IMR-90 (cell line): Measurements from ENCODE around the gene SLC9A9. TPM values are rescaled to one million over a fixed set of nuclear protein-coding genes. Genes with fewer than 3 reads are reported as not detected.

Experiments used
- ATAC-seq: fragments of 200-7000 bp; cut with Tn5 transposase; 2 replicates; pipeline ENCODE4 v1.9.1; 2020; ENCODE audit warnings: low read depth, mild to moderate bottlenecking, moderate library complexity
- BruUV-seq: library from RNA; stranded (reverse); fragments of 400-500 nt; replicated peaks from 2 replicates; lab custom pipeline; 2021; lab: Mats Ljungman, UMichigan
- CTCF ChIA-PET: fragments of 300-600 bp; formaldehyde crosslinking; extraction: SDS; loops from one replicate; lab custom pipeline; 2021; ENCODE audit warnings: antibody characterized with exemption; lab: Yijun Ruan, JAX
- POLR2A ChIA-PET: fragments of 300-600 bp; sonication (Branson Sonifier 250); formaldehyde crosslinking; loops from one replicate; lab custom pipeline; 2022; ENCODE audit warnings: antibody characterized with exemption; ENCODE audit not compliant: unreplicated experiment; lab: Charles Lee
- DNase-seq: peaks from one replicate; pipeline ENCODE4 v3.0.0; 2013
- H2AFZ ChIP-seq: replicated peaks from 2 replicates; pipeline ENCODE3; 2013; ENCODE audit warnings: low read length, mild to moderate bottlenecking; ENCODE audit not compliant: poor library complexity
- H2AK5ac ChIP-seq: 2 replicates; pipeline ENCODE4 v1.6.1; 2013; ENCODE audit warnings: low read depth, low read length, inconsistent platforms
- H2AK9ac ChIP-seq: replicated peaks from 2 replicates; pipeline ENCODE3; 2013; ENCODE audit warnings: mild to moderate bottlenecking, low read depth, low read length, moderate library complexity; ENCODE audit not compliant: poor library complexity
- H2BK120ac ChIP-seq: 2 replicates; pipeline ENCODE4 v1.6.1; 2013; ENCODE audit warnings: low read depth, low read length, inconsistent platforms
- H2BK15ac ChIP-seq: 3 replicates; pipeline ENCODE4 v1.6.1; 2013; ENCODE audit warnings: low read depth, low read length, inconsistent platforms
- H2BK20ac ChIP-seq: 2 replicates; pipeline ENCODE4 v1.6.1; 2013; ENCODE audit warnings: low read depth, mild to moderate bottlenecking, inconsistent platforms, low read length, moderate library complexity
- H2BK5ac ChIP-seq: 2 replicates; pipeline ENCODE4 v1.6.1; 2013; ENCODE audit warnings: mild to moderate bottlenecking, low read depth, low read length, inconsistent platforms; ENCODE audit not compliant: poor library complexity, severe bottlenecking
- H3K14ac ChIP-seq: replicated peaks from 2 replicates; pipeline ENCODE4 v1.6.1; 2013; ENCODE audit warnings: low read depth, low read length, inconsistent platforms
- H3K18ac ChIP-seq: 2 replicates; pipeline ENCODE4 v1.6.1; 2013; ENCODE audit warnings: low read depth, low read length, control low read depth
- H3K23ac ChIP-seq: 2 replicates; pipeline ENCODE4 v1.6.1; 2013; ENCODE audit warnings: low read depth, low read length, inconsistent platforms
- H3K27ac ChIP-seq: 2 replicates; pipeline ENCODE4 v1.5.1; 2013; ENCODE audit warnings: mild to moderate bottlenecking, control low read depth, low read length; ENCODE audit not compliant: insufficient read depth
- H3K27me3 ChIP-seq: 2 replicates; pipeline ENCODE4 v1.6.1; 2013; ENCODE audit warnings: low read length; ENCODE audit not compliant: control insufficient read depth, insufficient read depth
- H3K36me3 ChIP-seq: 2 replicates; pipeline ENCODE4 v1.6.1; 2013; ENCODE audit warnings: low read length, mixed read lengths; ENCODE audit not compliant: control insufficient read depth, insufficient read depth
- H3K4ac ChIP-seq: 2 replicates; pipeline ENCODE4 v1.6.1; 2013; ENCODE audit warnings: low read depth, low read length, inconsistent platforms
- H3K4me1 ChIP-seq: 2 replicates; pipeline ENCODE4 v1.6.1; 2013; ENCODE audit warnings: low read length, mixed read lengths; ENCODE audit not compliant: control insufficient read depth, insufficient read depth
- H3K4me2 ChIP-seq: 2 replicates; pipeline ENCODE4 v1.6.1; 2013; ENCODE audit warnings: low read depth, mild to moderate bottlenecking, control low read depth, low read length, moderate library complexity
- H3K4me3 ChIP-seq: 2 replicates; pipeline ENCODE4 v1.5.1; 2013; ENCODE audit warnings: low read depth, mild to moderate bottlenecking, control low read depth, low read length, moderate library complexity; ENCODE audit not compliant: insufficient read depth
- H3K56ac ChIP-seq: 2 replicates; pipeline ENCODE4 v1.6.1; 2013; ENCODE audit warnings: low read length, inconsistent platforms; ENCODE audit not compliant: insufficient read depth; ENCODE audit errors: extremely low read depth
- H3K79me1 ChIP-seq, 2 experiments: 2 replicates each; pipeline ENCODE4 v1.6.1; 2013; ENCODE audit warnings: low read length in 2 of 2, inconsistent platforms in 1 of 2, low read depth in 1 of 2
- H3K9ac ChIP-seq: 2 replicates; pipeline ENCODE4 v1.6.1; 2013; ENCODE audit warnings: low read depth, low read length, control low read depth
- H3K9me1 ChIP-seq: 2 replicates; pipeline ENCODE4 v1.6.1; 2013; ENCODE audit warnings: low read length, inconsistent platforms; ENCODE audit not compliant: insufficient read depth
- H3K9me3 ChIP-seq: 2 replicates; pipeline ENCODE4 v1.6.1; 2013; ENCODE audit warnings: low read length; ENCODE audit not compliant: control insufficient read depth, insufficient read depth
- H4K20me1 ChIP-seq: 2 replicates; pipeline ENCODE4 v1.6.1; 2013; ENCODE audit warnings: low read length, inconsistent platforms; ENCODE audit not compliant: insufficient read depth
- H4K5ac ChIP-seq: 2 replicates; pipeline ENCODE4 v1.6.1; 2013; ENCODE audit warnings: mild to moderate bottlenecking, low read depth, low read length, control low read depth
- H4K8ac ChIP-seq, 2 experiments: 2 replicates each; pipeline ENCODE4 v1.6.1; 2013; ENCODE audit warnings: low read depth in 2 of 2, low read length in 2 of 2, control low read depth in 1 of 2, inconsistent platforms in 1 of 2
- H4K91ac ChIP-seq: 2 replicates; pipeline ENCODE4 v1.6.1; 2013; ENCODE audit warnings: low read depth, low read length, inconsistent platforms; ENCODE audit not compliant: insufficient read depth
- BHLHE40 ChIP-seq: fragments of 150-350 bp; IDR thresholded peaks from 2 replicates; pipeline ENCODE4 v1.6.1; 2016; ENCODE audit warnings: mild to moderate bottlenecking, low read depth, low read length
- CEBPB ChIP-seq: IDR thresholded peaks from 2 replicates; pipeline ENCODE4 v1.6.1; 2012; ENCODE audit warnings: low read depth, low read length, improper control_type of control experiment
- CTCF ChIP-seq: conservative IDR thresholded peaks from 2 replicates; pipeline ENCODE4 v1.5.1; 2012; ENCODE audit warnings: mild to moderate bottlenecking, low read depth, low read length, improper control_type of control experiment
- ELK1 ChIP-seq: fragments of 150-350 bp; IDR thresholded peaks from 2 replicates; pipeline ENCODE4 v1.6.1; 2016; ENCODE audit warnings: low read depth, mild to moderate bottlenecking, low read length, moderate library complexity, borderline replicate concordance
- FOS ChIP-seq: fragments of 150-350 bp; IDR thresholded peaks from 2 replicates; pipeline ENCODE4 v1.6.1; 2016; ENCODE audit warnings: low read depth, low read length
- MXI1 ChIP-seq: IDR thresholded peaks from 2 replicates; pipeline ENCODE4 v1.6.1; 2012; ENCODE audit warnings: low read depth, mild to moderate bottlenecking, low read length, moderate library complexity, borderline replicate concordance
- NFE2L2 ChIP-seq: fragments of 150-350 bp; IDR thresholded peaks from 2 replicates; pipeline ENCODE4 v1.6.1; 2016; ENCODE audit warnings: low read depth, mild to moderate bottlenecking, low read length
- RAD21 ChIP-seq: IDR thresholded peaks from 2 replicates; pipeline ENCODE4 v1.6.1; 2012; ENCODE audit warnings: low read length, improper control_type of control experiment
- RCOR1 ChIP-seq: IDR thresholded peaks from 2 replicates; pipeline ENCODE4 v1.6.1; 2012; ENCODE audit warnings: mild to moderate bottlenecking, low read length, improper control_type of control experiment; ENCODE audit not compliant: insufficient replicate concordance
- RFX5 ChIP-seq: IDR thresholded peaks from 2 replicates; pipeline ENCODE4 v1.8.0; 2012; ENCODE audit warnings: low read depth, mild to moderate bottlenecking, low read length, moderate library complexity
- SMC3 ChIP-seq: fragments of 150-350 bp; IDR thresholded peaks from 2 replicates; pipeline ENCODE4 v1.6.1; 2016; ENCODE audit warnings: low read depth, mild to moderate bottlenecking, antibody characterized with exemption, low read length, moderate library complexity
- WGBS, 2 experiments: methylation state at CpG; one replicate each; pipeline versions ENCODE4 v1.1.5 to v1.1.7; 2013; ENCODE audit warnings: missing lambda C conversion rate in 2 of 2; ENCODE audit not compliant: insufficient read length in 1 of 2; ENCODE audit errors: extremely low coverage in 2 of 2; 5-methylcytosine and 5-hydroxymethylcytosine counted together
- dilution Hi-C: fragments of 300-500 bp; cut with HindIII; formaldehyde crosslinking; loops from one replicate; pipeline ENCODE4 v1.14.3; 2018; ENCODE audit warnings: low sequenced_read_pairs; ENCODE audit not compliant: unreplicated experiment
- in situ Hi-C: fragments of 300-500 bp; cut with MboI; formaldehyde crosslinking; loops from 3 replicates; pipeline ENCODE4 v1.14.3; 2019; ENCODE audit warnings: low sequenced_read_pairs, inconsistent platforms, mixed read lengths
- intact Hi-C: fragments of 100-400 bp; cut with micrococcal nuclease; formaldehyde crosslinking; loops from 2 replicates; pipeline ENCODE4 v1.10.0; 2022
- polyA plus RNA-seq, 3 experiments: library from polyadenylated mRNA; depleted of rRNA; stranded (reverse); fragments of >200 nt; gene quantifications; 2 replicates each; pipeline ENCODE4 v1.2.3, GENCODE V29; 2012; ENCODE audit warnings: low replicate concordance in 1 of 3
- total RNA-seq: library from RNA; depleted of rRNA; stranded (reverse); fragments of >200 nt; gene quantifications from 2 replicates; pipeline ENCODE4 v1.2.3, GENCODE V29; 2012

Gene SLC9A9
- total and polyA plus RNA-seq, 2 of the 4 experiments (the other 2 are of a cell fraction), result 1.4 to 2.3 TPM

- Histone ChIP-seq H3K56ac (no peak overlapping the region), H3K4me3 (no peak overlapping the region), H2AK9ac (no peak overlapping the region), H2BK20ac (no peak overlapping the region), H3K79me1 (no peaks in the 10 kb centered on the region), H3K4me1 (peaks cover 3% of the 10 kb centered on the region; the same call in 1 of the 2 replicates), H4K5ac (no peak overlapping the region), H4K8ac (no peak overlapping the region), H3K27me3 (no peaks in the 10 kb centered on the region), H3K23ac (no peak overlapping the region), H3K9me3 (no peaks in the 10 kb centered on the region), H3K27ac (no peak overlapping the region), H2BK120ac (no peak overlapping the region), H2BK15ac (no peak overlapping the region), H3K4ac (no peak overlapping the region), H3K9ac (no peak overlapping the region), H3K9me1 (no peaks in the 10 kb centered on the region), H2AK5ac (no peak overlapping the region), H3K4me2 (no peak overlapping the region), H3K36me3 (no peaks in the 10 kb centered on the region), H4K20me1 (no peaks in the 10 kb centered on the region), H4K91ac (no peak overlapping the region), H3K14ac (no peak overlapping the region), H3K18ac (no peak overlapping the region), H2AFZ (no peak overlapping the region), H2BK5ac (no peak overlapping the region)
- intact Hi-C loops (no loop called here), in situ Hi-C loops (no loop called here), dilution Hi-C loops (no loop called here)
- BruUV-seq, result no TSS peak
- no CpG with 5 or more reads among the region's 3 CpGs for WGBS, 2 experiments
- ATAC-seq, result no peak
- DNase-seq, result no peak
- POLR2A ChIA-PET, result no interaction called here
- TF ChIP-seq CEBPB (no peak), CTCF (no peak), RFX5 (no peak), RAD21 (no peak), NFE2L2 (no peak), MXI1 (no peak), FOS (no peak), BHLHE40 (no peak), ELK1 (no peak), SMC3 (no peak), RCOR1 (no peak)
- CTCF ChIA-PET, result no interaction called here
Measured at GRCh38 chr3:143812481-143812880, 35.8 kb downstream of the SLC9A9 start.
